Measurements from ENCODE around the gene RPA1.
A peak's percentile ranks its signal among the peaks of the same experiment; 100 is the strongest.
"Not testable (repeated sequence)": the region's sequence is repeated elsewhere in the genome, so short reads cannot be mapped to it uniquely, and the experiment has no call there.

RPA1 gene

GRCh38 chr17:1820528-1821252, 9.1 kb upstream of the RPA1 start:
- DNase-seq (ENCODE audit: low read depth), result no peak

GRCh38 chr17:1829216-1829591, 601 bp upstream of the RPA1 start:
- DNase-seq (ENCODE audit: low read depth), result no peak

GRCh38 chr17:1830288-1830687, 483 bp downstream of the RPA1 start:
- DNase-seq (ENCODE audit: low read depth), result no peak

- no peak for DNase-seq (ENCODE audit: low read depth)
Observed at GRCh38 chr17:1834380-1835149, 4.8 kb downstream of the RPA1 start.

- no peak for DNase-seq (ENCODE audit: low read depth)
Observed at GRCh38 chr17:1839516-1839915, 9.7 kb downstream of the RPA1 start.

GRCh38 chr17:1843947-1844346, 14.1 kb downstream of the RPA1 start:
- DNase-seq (ENCODE audit: low read depth), result no peak

- DNase-seq (ENCODE audit: low read depth), result no peak
Observed at GRCh38 chr17:1847191-1847590, 17.4 kb downstream of the RPA1 start.

GRCh38 chr17:1852327-1852726, 22.5 kb downstream of the RPA1 start:
- DNase-seq (ENCODE audit: low read depth), result no peak

GRCh38 chr17:1853698-1854097, 23.9 kb downstream of the RPA1 start:
- no peak for DNase-seq (ENCODE audit: low read depth)

GRCh38 chr17:1856462-1856861, 26.7 kb downstream of the RPA1 start:
- not testable (repeated sequence) for DNase-seq (ENCODE audit: low read depth)

- no peak for DNase-seq (ENCODE audit: low read depth)
Observed at GRCh38 chr17:1860978-1861377, 31.2 kb downstream of the RPA1 start.

GRCh38 chr17:1861391-1862010, 31.7 kb downstream of the RPA1 start:
- DNase-seq (ENCODE audit: low read depth), result no peak

GRCh38 chr17:1865252-1866037, 35.6 kb downstream of the RPA1 start:
- DNase-seq (ENCODE audit: low read depth), result no peak

- DNase-seq (ENCODE audit: low read depth), result no peak
Observed at GRCh38 chr17:1867307-1867706, 37.5 kb downstream of the RPA1 start.

- no peak for DNase-seq (ENCODE audit: low read depth)
Observed at GRCh38 chr17:1868090-1868489, 38.3 kb downstream of the RPA1 start.

- DNase-seq (ENCODE audit: low read depth), result no peak
Observed at GRCh38 chr17:1870592-1870991, 40.8 kb downstream of the RPA1 start.

GRCh38 chr17:1871756-1872155, 42.0 kb downstream of the RPA1 start:
- DNase-seq (ENCODE audit: low read depth), result peak; percentile 20

GRCh38 chr17:1872254-1872653, 42.4 kb downstream of the RPA1 start:
- DNase-seq (ENCODE audit: low read depth), result no peak

GRCh38 chr17:1872976-1873375, 43.2 kb downstream of the RPA1 start:
- DNase-seq (ENCODE audit: low read depth), result no peak

GRCh38 chr17:1873418-1873817, 43.6 kb downstream of the RPA1 start:
- no peak for DNase-seq (ENCODE audit: low read depth)

- no peak for DNase-seq (ENCODE audit: low read depth)
Observed at GRCh38 chr17:1875597-1875996, 45.8 kb downstream of the RPA1 start.

- no peak for DNase-seq (ENCODE audit: low read depth)
Observed at GRCh38 chr17:1878419-1879121, 48.8 kb downstream of the RPA1 start.

Data from T-helper 22 cell (primary cell).